VCaP (cell line): ENCODE results near the gene DEFB113.

ENCODE experiments used
- H3K27ac ChIP-seq: fragments of 450-650 bp; 2 replicates; pipeline ENCODE4 v1.5.1; 2017
- TF ChIP-seq, protein P1 (sequence below): fragments of 450-650 bp; conservative IDR thresholded peaks from 2 replicates; pipeline ENCODE4 v1.5.1; 2017; ENCODE audit warnings: mild to moderate bottlenecking, moderate library complexity

Gene DEFB113

GRCh38 chr6:49982046-49982445 is 12.6 kb upstream of the DEFB113 start:
- no peak overlapping the region for H3K27ac ChIP-seq
- TF ChIP-seq, protein P1, sequence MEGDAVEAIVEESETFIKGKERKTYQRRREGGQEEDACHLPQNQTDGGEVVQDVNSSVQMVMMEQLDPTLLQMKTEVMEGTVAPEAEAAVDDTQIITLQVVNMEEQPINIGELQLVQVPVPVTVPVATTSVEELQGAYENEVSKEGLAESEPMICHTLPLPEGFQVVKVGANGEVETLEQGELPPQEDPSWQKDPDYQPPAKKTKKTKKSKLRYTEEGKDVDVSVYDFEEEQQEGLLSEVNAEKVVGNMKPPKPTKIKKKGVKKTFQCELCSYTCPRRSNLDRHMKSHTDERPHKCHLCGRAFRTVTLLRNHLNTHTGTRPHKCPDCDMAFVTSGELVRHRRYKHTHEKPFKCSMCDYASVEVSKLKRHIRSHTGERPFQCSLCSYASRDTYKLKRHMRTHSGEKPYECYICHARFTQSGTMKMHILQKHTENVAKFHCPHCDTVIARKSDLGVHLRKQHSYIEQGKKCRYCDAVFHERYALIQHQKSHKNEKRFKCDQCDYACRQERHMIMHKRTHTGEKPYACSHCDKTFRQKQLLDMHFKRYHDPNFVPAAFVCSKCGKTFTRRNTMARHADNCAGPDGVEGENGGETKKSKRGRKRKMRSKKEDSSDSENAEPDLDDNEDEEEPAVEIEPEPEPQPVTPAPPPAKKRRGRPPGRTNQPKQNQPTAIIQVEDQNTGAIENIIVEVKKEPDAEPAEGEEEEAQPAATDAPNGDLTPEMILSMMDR: no peak

- TF ChIP-seq, protein P1: no peak
- H3K27ac ChIP-seq: no peak overlapping the region
Measured at GRCh38 chr6:49980898-49981297, 11.5 kb upstream of the DEFB113 start.

DNA sequence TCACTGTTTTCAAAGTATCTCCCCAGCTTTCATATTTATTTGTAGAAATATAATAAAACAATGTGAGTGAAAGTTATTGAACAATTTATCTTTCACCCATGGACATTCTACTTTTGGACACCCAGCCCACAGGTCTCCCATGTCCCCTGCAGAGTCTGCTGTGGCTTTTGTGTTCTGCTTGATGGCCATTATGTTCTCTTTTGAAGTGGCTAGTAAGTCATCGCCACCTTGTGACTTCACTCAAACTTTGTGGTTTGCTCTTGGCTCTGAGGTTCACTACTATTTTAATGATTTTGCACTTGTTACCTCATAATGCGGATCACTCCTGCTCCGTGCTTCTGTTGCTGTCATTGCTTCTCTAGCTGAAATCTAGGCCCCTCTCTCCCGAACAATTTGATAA is 10.2 kb upstream of the DEFB113 start:
- TF ChIP-seq, protein P1: no peak
- H3K27ac ChIP-seq: no peak overlapping the region

- TF ChIP-seq, protein P1: no peak
- no peak overlapping the region for H3K27ac ChIP-seq
Measured at GRCh38 chr6:49978332-49979226, 9.2 kb upstream of the DEFB113 start.

- no peak overlapping the region for H3K27ac ChIP-seq
- TF ChIP-seq, protein P1: no peak
Measured at GRCh38 chr6:49966823-49967222, 2.6 kb downstream of the DEFB113 start.

DNA sequence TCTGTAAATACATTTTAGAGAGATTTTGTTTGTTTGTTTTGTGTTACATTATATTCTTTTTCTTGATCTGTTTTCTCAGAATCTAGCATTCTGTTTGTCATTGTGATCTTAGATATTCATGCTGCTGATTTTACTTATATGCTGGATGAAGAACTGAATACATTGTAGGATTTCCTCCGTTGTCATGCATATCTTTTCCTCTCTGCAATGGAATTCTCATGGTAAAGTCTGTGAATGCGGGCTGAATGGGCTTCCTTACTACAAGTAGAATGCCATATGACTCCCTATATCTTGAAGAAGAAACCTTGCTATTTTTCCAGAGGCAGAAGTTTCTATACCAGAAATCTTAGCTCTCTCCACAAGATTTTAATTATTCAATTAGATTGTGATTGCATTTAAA is 3.1 kb downstream of the DEFB113 start:
- TF ChIP-seq, protein P1: no peak
- H3K27ac ChIP-seq: no peak overlapping the region

DNA sequence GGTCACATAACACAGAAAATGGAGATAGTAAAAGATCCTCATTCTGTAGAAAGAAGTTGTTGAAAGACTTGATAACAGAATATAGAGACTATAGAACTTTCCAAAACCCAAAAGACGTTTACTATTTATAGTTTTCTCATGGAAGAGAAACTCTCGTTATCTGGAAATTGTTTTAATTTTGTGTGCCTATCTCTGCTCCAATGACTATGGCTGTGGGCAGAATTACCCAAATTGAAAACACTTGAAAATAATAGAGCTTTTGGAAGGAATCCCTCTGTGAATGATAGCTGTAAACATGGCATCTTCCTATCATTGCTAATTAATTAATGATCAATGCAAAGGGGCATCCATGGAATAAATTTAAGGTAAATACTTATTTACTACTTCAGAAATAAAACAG is 5.4 kb downstream of the DEFB113 start, which contains the start of gene DEFB114:
TSS of gene DEFB114 (minus strand) at position 101 of the 400 bp plus-strand sequence. CDS start at position 42, 59 bp downstream.
- H3K27ac ChIP-seq: no peak within 1 kb of the TSS
- TF ChIP-seq, protein P1: no peak
